ENCODE measurements around the gene LRRC8D.

GRCh38 chr1:89794406-89794805, 26.4 kb upstream of the LRRC8D start:
- TF ChIP-seq, protein P1, sequence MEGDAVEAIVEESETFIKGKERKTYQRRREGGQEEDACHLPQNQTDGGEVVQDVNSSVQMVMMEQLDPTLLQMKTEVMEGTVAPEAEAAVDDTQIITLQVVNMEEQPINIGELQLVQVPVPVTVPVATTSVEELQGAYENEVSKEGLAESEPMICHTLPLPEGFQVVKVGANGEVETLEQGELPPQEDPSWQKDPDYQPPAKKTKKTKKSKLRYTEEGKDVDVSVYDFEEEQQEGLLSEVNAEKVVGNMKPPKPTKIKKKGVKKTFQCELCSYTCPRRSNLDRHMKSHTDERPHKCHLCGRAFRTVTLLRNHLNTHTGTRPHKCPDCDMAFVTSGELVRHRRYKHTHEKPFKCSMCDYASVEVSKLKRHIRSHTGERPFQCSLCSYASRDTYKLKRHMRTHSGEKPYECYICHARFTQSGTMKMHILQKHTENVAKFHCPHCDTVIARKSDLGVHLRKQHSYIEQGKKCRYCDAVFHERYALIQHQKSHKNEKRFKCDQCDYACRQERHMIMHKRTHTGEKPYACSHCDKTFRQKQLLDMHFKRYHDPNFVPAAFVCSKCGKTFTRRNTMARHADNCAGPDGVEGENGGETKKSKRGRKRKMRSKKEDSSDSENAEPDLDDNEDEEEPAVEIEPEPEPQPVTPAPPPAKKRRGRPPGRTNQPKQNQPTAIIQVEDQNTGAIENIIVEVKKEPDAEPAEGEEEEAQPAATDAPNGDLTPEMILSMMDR (IDR thresholded peaks at IDR 0.05), result no peak
- no peak for TF ChIP-seq POLR2A (IDR thresholded peaks at IDR 0.05)
